ENCODE data around the gene FAAP20. TPM values are rescaled to one million over a fixed set of nuclear protein-coding genes. Genes with fewer than 3 reads are reported as not detected.

Gene FAAP20
- total RNA-seq, 2 experiments from 2014 or later = 48.2 to 54.4 TPM

DNA sequence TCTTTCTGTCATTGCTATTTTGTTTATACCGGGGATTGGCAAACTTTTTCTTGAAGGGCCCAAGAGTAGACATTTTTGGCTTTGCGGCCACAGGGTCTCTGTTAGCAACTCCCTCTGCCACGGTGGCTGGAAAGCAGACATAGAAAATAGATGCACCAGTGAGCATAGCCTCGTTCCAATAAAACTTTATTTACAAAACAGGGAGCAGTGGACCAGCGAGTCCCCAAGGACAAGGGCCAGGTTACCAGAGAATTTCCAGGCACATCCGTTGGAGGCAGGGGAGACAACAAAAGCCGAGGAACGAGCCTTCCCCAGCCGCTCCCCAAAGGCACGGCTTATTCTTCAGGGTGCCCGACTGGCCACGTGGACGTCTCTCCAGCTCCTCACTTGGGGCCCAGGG lies 26.5 kb downstream of the FAAP20 start:
- H3K4me3 Mint-ChIP-seq = no peak overlapping the region
- H3K27me3 Mint-ChIP-seq (ENCODE audit: low read depth) = no peaks in the 10 kb centered on the region
- H3K4me1 Mint-ChIP-seq (ENCODE audit: low read depth) = no peaks in the 10 kb centered on the region
- no peaks in the 10 kb centered on the region for H3K9me3 Mint-ChIP-seq
- peaks cover 2% of the 10 kb centered on the region for H3K36me3 Mint-ChIP-seq (ENCODE audit: low read depth)
- intact Hi-C loops (cut with micrococcal nuclease) = loop anchor here (10.0 kb wide), 1 partner anchor 213 kb away; no protein-coding TSS in a partner anchor
- CTCF ChIA-PET = no interaction called here
- DNase-seq = no peak
- no peak overlapping the region for H3K27ac Mint-ChIP-seq

DNA sequence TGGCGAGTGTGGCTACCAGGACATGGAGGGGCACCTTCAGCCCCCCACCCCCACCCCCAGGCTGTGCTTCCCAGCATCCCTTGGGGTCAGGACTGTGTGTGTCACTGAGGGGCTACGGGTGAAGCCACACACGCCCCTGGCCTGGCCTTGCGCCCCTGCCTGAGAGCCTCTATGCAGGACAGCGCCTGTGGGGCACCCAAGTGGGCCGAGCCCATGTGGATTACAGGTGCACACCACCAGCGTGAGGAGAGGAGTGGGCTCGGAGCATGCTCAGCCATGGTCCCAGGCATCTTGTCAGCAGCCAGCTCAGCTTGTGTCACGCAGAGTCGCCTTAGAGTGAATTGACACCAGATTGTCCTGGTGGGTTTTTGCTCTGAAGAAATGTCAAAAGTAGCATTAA lies 27.9 kb downstream of the FAAP20 start:
- no peak for DNase-seq
- Mint-ChIP-seq H3K4me1 (ENCODE audit: low read depth) (peaks cover 6% of the 10 kb centered on the region), H3K27ac (no peak overlapping the region), H3K27me3 (ENCODE audit: low read depth) (no peaks in the 10 kb centered on the region), H3K36me3 (ENCODE audit: low read depth) (peaks cover 2% of the 10 kb centered on the region), H3K9me3 (no peaks in the 10 kb centered on the region), H3K4me3 (no peak overlapping the region)
- intact Hi-C loops (cut with micrococcal nuclease) = loop anchor here (10.0 kb wide), 1 partner anchor 212 kb away; no protein-coding TSS in a partner anchor
- CTCF ChIA-PET = no interaction called here

DNA sequence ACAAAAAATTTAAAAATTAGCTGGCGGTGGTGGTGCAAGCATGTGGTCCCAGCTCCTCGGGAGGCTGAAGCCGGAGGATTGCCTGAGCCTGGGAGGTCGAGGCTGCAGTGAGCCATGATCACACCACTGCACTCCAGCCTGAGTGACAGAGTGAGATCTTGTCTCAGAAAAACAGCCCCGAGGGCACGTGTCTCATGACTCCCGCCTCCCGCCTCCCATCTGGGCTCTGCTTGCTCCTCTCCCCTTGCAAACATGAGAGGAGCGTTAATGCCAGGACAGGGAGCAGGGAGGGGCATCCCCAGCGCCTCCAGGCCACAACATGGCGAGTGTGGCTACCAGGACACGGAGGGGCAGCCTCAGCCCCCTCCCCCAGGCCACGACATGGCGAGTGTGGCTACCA lies 28.3 kb downstream of the FAAP20 start:
- Mint-ChIP-seq H3K27ac (no peak overlapping the region), H3K4me3 (no peak overlapping the region), H3K9me3 (no peaks in the 10 kb centered on the region), H3K4me1 (ENCODE audit: low read depth) (peaks cover 6% of the 10 kb centered on the region), H3K36me3 (ENCODE audit: low read depth) (peaks cover 2% of the 10 kb centered on the region), H3K27me3 (ENCODE audit: low read depth) (no peaks in the 10 kb centered on the region)
- no peak for DNase-seq
- intact Hi-C loops (cut with micrococcal nuclease) = loop anchor here (10.0 kb wide), 1 partner anchor 211 kb away; no protein-coding TSS in a partner anchor
- CTCF ChIA-PET = interaction anchor here (1.2 kb wide), 1 partner anchor 8 kb away, joined by 6 read pairs; no protein-coding TSS in a partner anchor

DNA sequence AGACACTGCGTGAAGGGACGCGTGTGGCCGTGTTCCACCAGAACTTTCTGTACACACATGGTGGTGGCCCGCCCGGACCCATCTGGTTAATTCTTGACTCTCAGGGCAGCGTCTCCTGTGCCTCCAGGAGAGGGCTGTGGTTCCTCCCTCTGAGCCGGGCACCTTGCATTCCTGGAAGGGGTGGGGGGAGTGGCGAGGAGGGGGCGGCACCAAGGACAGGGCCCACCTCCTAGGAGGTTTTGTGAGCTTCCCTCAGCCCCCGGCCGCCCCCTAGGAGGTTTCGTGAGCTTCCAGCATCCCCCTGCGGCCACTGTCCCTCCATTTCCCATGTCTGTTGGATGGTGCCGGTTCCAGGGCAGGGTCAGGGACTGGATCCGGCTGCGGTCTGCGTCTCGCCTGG lies 28.9 kb downstream of the FAAP20 start:
- Mint-ChIP-seq H3K36me3 (ENCODE audit: low read depth) (peaks cover 2% of the 10 kb centered on the region), H3K4me3 (no peak overlapping the region), H3K9me3 (no peaks in the 10 kb centered on the region), H3K27me3 (ENCODE audit: low read depth) (no peaks in the 10 kb centered on the region), H3K27ac (no peak overlapping the region), H3K4me1 (ENCODE audit: low read depth) (peaks cover 6% of the 10 kb centered on the region)
- DNase-seq = no peak
- CTCF ChIA-PET = interaction anchor here (1.2 kb wide), 1 partner anchor 9 kb away, joined by 6 read pairs; no protein-coding TSS in a partner anchor
- intact Hi-C loops (cut with micrococcal nuclease) = loop anchor here (10.0 kb wide), 1 partner anchor 211 kb away; no protein-coding TSS in a partner anchor

DNA sequence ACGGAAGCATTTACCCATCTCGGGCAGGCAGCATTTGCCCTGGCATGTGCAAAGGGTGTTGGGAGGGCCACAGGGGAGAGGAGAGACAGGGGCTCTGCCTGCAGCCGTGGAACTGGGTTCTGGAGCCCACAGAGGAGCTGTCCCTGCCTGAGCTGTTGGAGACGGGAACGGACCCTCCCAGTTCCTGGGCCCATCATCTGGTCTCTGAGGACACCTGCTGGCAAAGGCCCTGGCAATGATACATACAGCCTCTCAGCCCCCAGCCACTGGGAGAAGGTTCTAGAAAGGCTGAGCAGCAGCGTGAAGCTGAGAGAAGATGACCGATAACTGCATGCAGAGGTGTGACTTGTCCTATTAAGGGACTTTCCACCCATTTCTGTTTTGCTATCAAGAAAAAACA lies 31.4 kb downstream of the FAAP20 start:
- Mint-ChIP-seq H3K27ac (no peak overlapping the region), H3K27me3 (ENCODE audit: low read depth) (no peaks in the 10 kb centered on the region), H3K4me1 (ENCODE audit: low read depth) (peaks cover 6% of the 10 kb centered on the region), H3K4me3 (no peak overlapping the region), H3K36me3 (ENCODE audit: low read depth) (peaks cover 2% of the 10 kb centered on the region), H3K9me3 (no peaks in the 10 kb centered on the region)
- CTCF ChIA-PET = interaction anchor here (0.6 to 1.7 kb wide), 5 partner anchors 11 to 594 kb away, joined by 3 to 7 read pairs (median 3); no protein-coding TSS in a partner anchor
- DNase-seq = no peak
- intact Hi-C loops (cut with micrococcal nuclease) = loop anchor here (10.0 kb wide), 1 partner anchor 208 kb away; no protein-coding TSS in a partner anchor

DNA sequence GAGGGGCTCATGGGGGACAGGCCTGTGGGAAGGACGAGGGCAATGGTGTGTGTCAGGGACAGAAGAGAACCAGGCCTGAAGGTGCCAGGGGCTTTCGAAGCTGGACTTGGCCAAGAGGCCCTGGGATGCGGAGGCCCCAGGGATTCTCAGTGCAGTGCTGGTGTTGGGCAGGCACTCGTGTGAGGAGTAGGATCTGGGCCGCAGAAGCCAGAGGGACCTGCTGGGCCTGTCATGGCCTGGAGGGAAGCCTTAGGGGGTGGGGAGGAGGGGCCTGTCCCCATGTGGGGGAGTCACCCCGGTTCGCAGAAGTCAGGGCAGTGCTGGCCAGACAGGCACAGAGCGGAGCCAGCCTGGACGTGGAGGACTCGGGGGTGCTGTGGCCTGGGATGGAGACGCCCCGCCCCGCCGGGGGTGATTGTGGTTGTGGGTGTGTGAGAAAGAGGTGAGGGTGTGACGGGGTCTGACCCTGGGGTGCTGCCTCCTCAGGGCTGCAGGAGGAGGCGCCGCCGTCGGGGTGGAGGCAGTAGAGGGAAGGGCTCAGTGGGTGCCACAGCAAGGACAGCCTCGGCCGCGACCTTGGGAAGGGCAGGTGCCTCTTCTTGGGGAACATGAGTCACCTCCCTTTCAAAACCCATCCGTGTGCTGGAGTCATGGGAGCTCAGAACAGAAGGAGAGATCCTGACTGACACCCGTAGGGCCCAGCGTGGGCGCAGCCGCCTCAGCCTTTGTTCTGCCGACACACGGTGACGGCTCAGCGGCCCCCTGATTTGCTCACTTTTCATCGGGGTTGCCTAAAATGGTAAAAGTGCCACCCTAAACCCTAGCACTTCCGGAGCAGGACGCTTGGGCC lies 33.9 kb downstream of the FAAP20 start:
- no peak for DNase-seq
- Mint-ChIP-seq H3K9me3 (no peaks in the 10 kb centered on the region), H3K4me1 (ENCODE audit: low read depth) (peaks cover 6% of the 10 kb centered on the region), H3K4me3 (no peak overlapping the region), H3K36me3 (ENCODE audit: low read depth) (peaks cover 2% of the 10 kb centered on the region), H3K27ac (no peak overlapping the region), H3K27me3 (ENCODE audit: low read depth) (no peaks in the 10 kb centered on the region)
- CTCF ChIA-PET = interaction anchor here (2.0 to 2.3 kb wide), 2 partner anchors 14 to 20 kb away, joined by 6 to 9 read pairs; no protein-coding TSS in a partner anchor
- intact Hi-C loops (cut with micrococcal nuclease) = loop anchor here (10.0 kb wide), 1 partner anchor 206 kb away; no protein-coding TSS in a partner anchor

DNA sequence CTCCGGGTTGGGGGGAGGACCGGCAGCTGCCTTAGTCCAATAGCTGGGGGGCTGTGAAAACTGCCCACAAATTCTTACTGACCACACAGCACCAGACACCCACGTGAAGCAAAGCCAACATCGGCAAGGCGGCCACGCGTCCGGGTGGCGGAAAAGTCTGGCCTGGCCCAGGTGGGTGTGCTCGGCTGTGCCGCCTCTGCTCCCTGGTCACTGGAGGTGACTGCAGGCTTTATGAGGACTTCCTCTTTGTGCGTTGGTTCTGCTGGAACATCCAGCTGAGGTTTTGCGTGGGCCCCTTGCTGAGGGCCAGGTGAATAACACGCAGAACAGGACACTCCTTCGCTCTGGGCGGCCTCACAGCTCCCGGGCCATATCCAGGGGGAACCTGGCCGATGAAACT lies 35.4 kb downstream of the FAAP20 start:
- CTCF ChIA-PET = interaction anchor here (2.0 to 2.3 kb wide), 2 partner anchors 15 to 19 kb away, joined by 6 to 9 read pairs; no protein-coding TSS in a partner anchor

DNA sequence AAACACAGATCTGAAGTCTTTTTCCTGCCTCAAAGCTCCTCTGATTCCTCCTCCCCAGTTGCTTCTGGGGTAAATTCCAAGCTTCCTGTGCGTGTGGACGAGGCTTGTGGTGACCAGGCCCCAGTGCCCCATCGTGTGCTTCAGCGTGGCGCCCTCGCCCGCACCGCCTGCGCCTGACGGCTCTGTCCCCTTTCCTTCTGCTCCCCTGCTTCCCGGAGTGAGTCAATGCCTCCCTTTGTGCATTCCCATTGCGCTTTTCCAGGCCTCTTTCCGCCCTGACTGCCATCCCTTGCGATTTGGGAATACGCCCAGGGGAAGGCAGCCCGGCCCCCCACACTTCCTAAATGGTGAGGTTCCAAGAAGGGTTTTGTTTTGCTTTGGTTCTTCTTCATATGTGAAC lies 36.3 kb downstream of the FAAP20 start:
- DNase-seq = no peak
- Mint-ChIP-seq H3K36me3 (ENCODE audit: low read depth) (no peaks in the 10 kb centered on the region), H3K4me3 (no peak overlapping the region), H3K4me1 (ENCODE audit: low read depth) (peaks cover 10% of the 10 kb centered on the region), H3K9me3 (no peaks in the 10 kb centered on the region), H3K27me3 (ENCODE audit: low read depth) (no peaks in the 10 kb centered on the region), H3K27ac (no peak overlapping the region)
- intact Hi-C loops (cut with micrococcal nuclease) = no loop called here
- CTCF ChIA-PET = interaction anchor here (1.9 kb wide), 1 partner anchor 18 kb away, joined by 7 read pairs; no protein-coding TSS in a partner anchor

More for the DNA sequence above, 35.4 kb downstream of the FAAP20 start:
- Mint-ChIP-seq H3K27ac (no peak overlapping the region), H3K4me3 (no peak overlapping the region), H3K27me3 (ENCODE audit: low read depth) (no peaks in the 10 kb centered on the region), H3K36me3 (ENCODE audit: low read depth) (no peaks in the 10 kb centered on the region), H3K4me1 (ENCODE audit: low read depth) (peaks cover 6% of the 10 kb centered on the region), H3K9me3 (no peaks in the 10 kb centered on the region)
- no peak for DNase-seq
- intact Hi-C loops (cut with micrococcal nuclease) = no loop called here

DNA sequence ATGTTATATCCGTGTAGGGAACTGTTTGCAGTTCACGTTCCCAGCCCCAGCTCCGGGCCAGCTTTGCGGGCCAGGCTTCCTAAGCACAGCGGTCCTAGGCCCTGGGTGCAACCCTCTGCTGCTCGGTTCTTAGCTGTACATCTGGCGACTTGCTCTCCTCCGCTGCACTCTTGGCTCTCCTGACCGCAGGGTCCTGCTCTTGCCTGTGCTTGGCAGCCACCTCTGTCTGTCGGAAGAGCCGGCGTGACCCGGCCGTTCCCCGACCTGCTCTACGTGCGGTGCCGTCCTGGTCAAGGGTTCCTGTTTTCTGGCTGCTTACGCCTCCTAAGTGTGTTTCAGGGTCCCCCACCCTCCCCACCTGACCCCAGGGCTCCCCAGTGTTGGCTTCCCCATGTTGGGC lies 36.7 kb downstream of the FAAP20 start:
- intact Hi-C loops (cut with micrococcal nuclease) = no loop called here
- H3K36me3 Mint-ChIP-seq (ENCODE audit: low read depth) = no peaks in the 10 kb centered on the region
- CTCF ChIA-PET = interaction anchor here (1.9 kb wide), 1 partner anchor 18 kb away, joined by 7 read pairs; no protein-coding TSS in a partner anchor
- no peaks in the 10 kb centered on the region for H3K27me3 Mint-ChIP-seq (ENCODE audit: low read depth)
- H3K4me3 Mint-ChIP-seq = no peak overlapping the region
- H3K9me3 Mint-ChIP-seq = no peaks in the 10 kb centered on the region
- no peak overlapping the region for H3K27ac Mint-ChIP-seq
- no peak for DNase-seq
- H3K4me1 Mint-ChIP-seq (ENCODE audit: low read depth) = peaks cover 12% of the 10 kb centered on the region

DNA sequence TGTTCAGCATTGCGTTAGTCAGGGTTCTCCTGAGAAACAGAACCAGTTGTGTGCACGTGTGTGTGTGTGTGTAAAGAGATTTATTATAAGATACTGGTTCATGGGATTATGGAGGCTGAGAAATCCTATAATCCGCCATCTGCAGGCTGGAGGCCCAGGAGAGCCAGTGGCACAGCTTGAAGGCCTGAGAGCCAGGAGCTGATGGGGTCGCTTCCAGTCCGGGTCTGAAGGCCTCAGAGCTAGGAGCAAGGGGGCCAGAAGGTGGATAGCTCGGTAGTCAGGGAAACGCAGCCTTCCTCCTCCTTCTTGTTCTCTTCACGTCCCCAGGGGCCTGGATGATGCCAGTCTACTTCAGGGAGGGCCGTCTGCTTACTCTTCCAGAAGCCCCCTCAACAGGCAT lies 37.7 kb downstream of the FAAP20 start:
- Mint-ChIP-seq H3K4me3 (no peak overlapping the region), H3K9me3 (no peaks in the 10 kb centered on the region), H3K27me3 (ENCODE audit: low read depth) (no peaks in the 10 kb centered on the region), H3K36me3 (ENCODE audit: low read depth) (no peaks in the 10 kb centered on the region), H3K27ac (no peak overlapping the region), H3K4me1 (ENCODE audit: low read depth) (peaks cover 14% of the 10 kb centered on the region)
- intact Hi-C loops (cut with micrococcal nuclease) = no loop called here
- CTCF ChIA-PET = interaction anchor here (0.6 to 1.9 kb wide), 2 partner anchors 17 to 32 kb away, joined by 3 to 7 read pairs; no protein-coding TSS in a partner anchor
- no peak for DNase-seq

DNA sequence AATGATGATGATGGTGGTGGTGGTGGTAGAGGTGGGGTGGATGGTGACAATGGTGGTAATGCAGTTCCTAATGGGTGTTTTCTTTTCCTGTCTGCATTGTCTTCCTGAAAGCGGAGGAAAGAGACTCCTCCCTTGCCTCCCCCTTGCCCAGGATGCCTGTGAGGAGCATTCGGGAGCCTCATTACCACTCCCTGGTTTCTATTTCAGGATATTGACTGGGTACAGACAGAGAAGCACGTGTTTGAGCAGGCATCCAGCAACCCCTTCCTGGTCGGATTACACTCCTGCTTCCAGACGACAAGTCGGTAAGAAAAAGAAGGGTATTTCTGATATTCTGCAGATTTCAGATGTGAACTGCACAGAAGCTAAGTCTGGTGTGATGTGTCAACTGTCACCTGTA lies 38.8 kb downstream of the FAAP20 start:
- intact Hi-C loops (cut with micrococcal nuclease) = no loop called here
- Mint-ChIP-seq H3K4me1 (ENCODE audit: low read depth) (peaks cover 14% of the 10 kb centered on the region), H3K9me3 (no peaks in the 10 kb centered on the region), H3K4me3 (no peak overlapping the region), H3K27me3 (ENCODE audit: low read depth) (no peaks in the 10 kb centered on the region), H3K27ac (no peak overlapping the region), H3K36me3 (ENCODE audit: low read depth) (no peaks in the 10 kb centered on the region)
- CTCF ChIA-PET = no interaction called here
- DNase-seq = no peak

DNA sequence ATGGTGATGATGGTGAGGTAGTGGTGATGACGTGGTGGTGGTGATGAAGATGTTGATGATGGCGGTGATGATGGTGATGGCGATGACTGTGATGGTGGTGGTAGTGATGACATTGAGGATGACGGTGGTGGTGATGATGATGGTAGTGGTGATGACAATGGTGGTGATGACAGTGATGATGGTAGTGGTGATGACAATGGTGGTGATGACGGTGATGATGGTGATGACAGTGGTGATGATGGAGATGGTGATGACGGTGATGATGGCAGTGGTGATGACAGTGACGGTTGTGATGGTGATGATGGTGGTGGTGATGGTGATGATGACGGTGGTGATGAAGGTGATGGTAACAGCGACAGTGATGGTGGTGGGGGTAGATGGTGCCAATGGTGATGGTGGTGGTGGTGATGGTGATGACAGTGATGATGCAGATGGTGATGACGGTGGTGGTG lies 39.4 kb downstream of the FAAP20 start:
- peaks cover 14% of the 10 kb centered on the region for H3K4me1 Mint-ChIP-seq (ENCODE audit: low read depth)
- intact Hi-C loops (cut with micrococcal nuclease) = no loop called here
- H3K4me3 Mint-ChIP-seq = no peak overlapping the region
- no peaks in the 10 kb centered on the region for H3K27me3 Mint-ChIP-seq (ENCODE audit: low read depth)
- no peaks in the 10 kb centered on the region for H3K9me3 Mint-ChIP-seq
- DNase-seq = no peak
- no peak overlapping the region for H3K27ac Mint-ChIP-seq
- no peaks in the 10 kb centered on the region for H3K36me3 Mint-ChIP-seq (ENCODE audit: low read depth)
- CTCF ChIA-PET = no interaction called here

All from activated naive CD4-positive, alpha-beta T cell treated with anti-CD3 and anti-CD28 coated beads for 36 hours (primary cell).